NB4 (cell line): ENCODE data around the gene ASCC2.

Source experiments
- CTCF ChIP-seq: IDR thresholded peaks from one replicate; pipeline ENCODE4 v1.5.1; 2012; ENCODE audit warnings: low read depth, low read length
- MAX ChIP-seq: IDR thresholded peaks from 2 replicates; pipeline ENCODE4 v1.6.1; 2011; ENCODE audit warnings: low read depth, low read length
- POLR2A ChIP-seq: IDR thresholded peaks from 2 replicates; pipeline ENCODE4 v1.6.1; 2011; ENCODE audit warnings: mild to moderate bottlenecking; ENCODE audit not compliant: insufficient read length; ENCODE audit errors: extremely low read depth

- TF ChIP-seq CTCF (no peak), POLR2A (no peak), MAX (no peak)
Observed at GRCh38 chr22:29801153-29801552, 36.9 kb downstream of the ASCC2 start.
